A673 (cell line): ENCODE results near the gene GOLGA6C.
"Not testable (repeated sequence)": the region's sequence is repeated elsewhere in the genome, so short reads cannot be mapped to it uniquely, and the experiment has no call there.

Experiments used
- CTCF ChIP-seq: fragments of 300-800, 200-600 bp; sonication (generic); conservative IDR thresholded peaks from 2 replicates; pipeline ENCODE4 v1.5.1; 2017; ENCODE audit warnings: low read depth, mild to moderate bottlenecking, antibody characterized with exemption, low read length, moderate library complexity, mixed read lengths
- EZH2 ChIP-seq: fragments of 200-600 bp; sonication (generic); IDR thresholded peaks from 2 replicates; pipeline ENCODE4 v1.6.1; 2017; ENCODE audit warnings: borderline replicate concordance, low read depth, mild to moderate bottlenecking, mixed read lengths, antibody characterized with exemption, low read length; ENCODE audit not compliant: poor library complexity, severe bottlenecking

GRCh38 chr15:75302753-75303152 is 44.6 kb downstream of the GOLGA6C start:
- TF ChIP-seq CTCF, EZH2: not testable (repeated sequence)
